Smooth muscle cell (in vitro differentiated cells): ENCODE measurements around the gene SLC6A11. TPM values are rescaled to one million over a fixed set of nuclear protein-coding genes. Genes with fewer than 3 reads are reported as not detected.

Source experiments
- DNase-seq: peaks from one replicate; lab custom pipeline; 2025; ENCODE audit not compliant: unreplicated experiment; lab: John Stamatoyannopoulos, UW
- H2AFZ ChIP-seq: fragments of 200-600 bp; sonication (generic); 2 replicates; pipeline ENCODE4 v1.6.0; 2016; ENCODE audit warnings: antibody characterized with exemption, low read depth, mild to moderate bottlenecking
- H3F3A ChIP-seq: fragments of 200-600 bp; sonication (generic); 2 replicates; pipeline ENCODE4 v1.6.0; 2017; ENCODE audit warnings: antibody characterized with exemption, low read depth
- H3K27ac ChIP-seq: fragments of 200-600 bp; sonication (generic); 2 replicates; pipeline ENCODE4 v1.5.1; 2016; ENCODE audit warnings: low read depth, mild to moderate bottlenecking
- H3K27me3 ChIP-seq: fragments of 200-600 bp; sonication (generic); 2 replicates; pipeline ENCODE4 v1.6.1; 2016; ENCODE audit warnings: low read depth, mild to moderate bottlenecking
- H3K36me3 ChIP-seq: fragments of 200-600 bp; sonication (generic); 2 replicates; pipeline ENCODE4 v1.5.1; 2016; ENCODE audit warnings: low read depth
- H3K4me1 ChIP-seq: fragments of 200-600 bp; sonication (generic); 2 replicates; pipeline ENCODE4 v1.5.1; 2016; ENCODE audit warnings: low read depth
- H3K4me2 ChIP-seq: fragments of 200-600 bp; sonication (generic); 2 replicates; pipeline ENCODE4 v1.6.0; 2016; ENCODE audit warnings: mild to moderate bottlenecking
- H3K4me3 ChIP-seq: fragments of 200-600 bp; sonication (generic); 2 replicates; pipeline ENCODE4 v1.5.1; 2016; ENCODE audit warnings: mild to moderate bottlenecking
- H3K79me2 ChIP-seq: fragments of 200-600 bp; sonication (generic); 2 replicates; pipeline ENCODE4 v1.6.0; 2016; ENCODE audit warnings: low read depth, mild to moderate bottlenecking
- H3K9ac ChIP-seq: fragments of 200-600 bp; sonication (generic); 2 replicates; pipeline ENCODE4 v1.6.0; 2016; ENCODE audit warnings: low read depth
- H3K9me3 ChIP-seq: fragments of 200-600 bp; sonication (generic); replicated peaks from 2 replicates; pipeline ENCODE4 v1.5.1; 2016; ENCODE audit warnings: low read depth
- H4K20me1 ChIP-seq: fragments of 200-600 bp; sonication (generic); 2 replicates; pipeline ENCODE4 v1.6.0; 2016; ENCODE audit warnings: low read depth
- CTCF ChIP-seq: fragments of 200-600 bp; sonication (generic); IDR thresholded peaks from 2 replicates; pipeline ENCODE4 v1.5.1; 2017; ENCODE audit warnings: borderline replicate concordance, mild to moderate bottlenecking, antibody characterized with exemption; ENCODE audit not compliant: insufficient read depth, poor library complexity, severe bottlenecking
- WGBS: methylation state at CpG from one replicate; pipeline ENCODE4 v1.1.7; 2016; ENCODE audit warnings: low lambda C conversion rate; 5-methylcytosine and 5-hydroxymethylcytosine counted together
- polyA plus RNA-seq: library from polyadenylated mRNA; unstranded; fragments of >200 nt; fragmentation: Nextera tagmentation; extraction: Ambion mirVana; gene quantifications from 2 replicates; pipeline ENCODE4 v1.2.1, GENCODE V29; 2016
- total RNA-seq: library from RNA; depleted of rRNA; stranded (reverse); fragments of >200 nt; gene quantifications from 2 replicates; pipeline ENCODE4 v1.2.3, GENCODE V29; 2014

Gene SLC6A11
- total and polyA plus RNA-seq, 2 experiments from 2014 or later, result not detected

DNA sequence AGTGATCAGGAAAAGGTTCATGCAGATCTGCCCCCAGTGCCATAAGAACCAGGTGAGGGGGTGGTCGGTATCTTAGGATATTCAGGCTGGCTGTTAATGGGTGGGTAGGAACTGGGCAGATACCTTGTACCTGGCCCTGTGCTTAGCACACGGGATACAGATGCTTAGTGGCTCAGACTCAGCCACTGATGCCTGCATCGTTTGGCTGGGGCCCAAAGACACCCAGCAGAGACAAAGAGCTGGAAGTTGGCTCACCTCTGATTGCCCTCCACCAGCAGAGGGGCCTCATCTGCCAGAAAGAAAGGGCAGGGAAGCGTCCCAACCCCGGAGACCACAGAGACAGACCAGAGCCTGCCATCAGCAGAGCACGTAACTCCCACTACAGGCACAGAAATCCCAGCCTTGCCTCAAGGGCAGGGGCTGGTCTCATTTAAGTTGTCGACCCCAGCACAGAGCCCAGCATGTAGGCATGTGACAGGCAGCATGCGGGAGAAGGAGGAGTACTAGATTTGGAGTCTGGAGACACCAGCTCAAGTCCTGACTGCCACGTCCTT, 112.5 kb downstream of the SLC6A11 start:
- Histone ChIP-seq H3K36me3 (no peaks in the 10 kb centered on the region), H3K27ac (no peak overlapping the region), H3K4me2 (no peak overlapping the region), H3K4me1 (no peaks in the 10 kb centered on the region), H3K79me2 (no peaks in the 10 kb centered on the region), H4K20me1 (no peaks in the 10 kb centered on the region), H3K9ac (no peak overlapping the region), H3K27me3 (peaks cover 7% of the 10 kb centered on the region), H3F3A (no peaks in the 10 kb centered on the region), H2AFZ (no peak overlapping the region), H3K9me3 (no peaks in the 10 kb centered on the region), H3K4me3 (no peak overlapping the region)
- 74% methylated on average over 9 of the region's 9 CpGs for WGBS
- no peak for TF ChIP-seq CTCF
- no peak for DNase-seq

- H3K36me3 ChIP-seq, result no peaks in the 10 kb centered on the region
- no peak for TF ChIP-seq CTCF
- no peaks in the 10 kb centered on the region for H3K4me1 ChIP-seq
- H3K9me3 ChIP-seq, result no peaks in the 10 kb centered on the region
- H3K79me2 ChIP-seq, result no peaks in the 10 kb centered on the region
- H4K20me1 ChIP-seq, result no peaks in the 10 kb centered on the region
- no peak overlapping the region for H3K4me3 ChIP-seq
- no peak overlapping the region for H3K27ac ChIP-seq
- no peak overlapping the region for H2AFZ ChIP-seq
- H3K9ac ChIP-seq, result no peak overlapping the region
- H3K4me2 ChIP-seq, result no peak overlapping the region
- H3K27me3 ChIP-seq, result peaks cover 2% of the 10 kb centered on the region
- WGBS, result 88% methylated on average over 17 of the region's 17 CpGs
- no peak for DNase-seq
- H3F3A ChIP-seq, result no peaks in the 10 kb centered on the region
Observed at GRCh38 chr3:10928961-10929471, 113.0 kb downstream of the SLC6A11 start.

GRCh38 chr3:10929978-10930665, 114.1 kb downstream of the SLC6A11 start:
- no peak for DNase-seq
- no peak overlapping the region for H3K9ac ChIP-seq
- TF ChIP-seq CTCF, result no peak
- H3K9me3 ChIP-seq, result no peaks in the 10 kb centered on the region
- no peak overlapping the region for H3K4me2 ChIP-seq
- WGBS, result 82% methylated on average over 9 of the region's 9 CpGs
- H3K4me3 ChIP-seq, result no peak overlapping the region
- no peaks in the 10 kb centered on the region for H3K27me3 ChIP-seq
- H2AFZ ChIP-seq, result no peak overlapping the region
- H4K20me1 ChIP-seq, result no peaks in the 10 kb centered on the region
- no peak overlapping the region for H3K27ac ChIP-seq
- no peaks in the 10 kb centered on the region for H3F3A ChIP-seq
- H3K4me1 ChIP-seq, result no peaks in the 10 kb centered on the region
- no peaks in the 10 kb centered on the region for H3K79me2 ChIP-seq
- no peaks in the 10 kb centered on the region for H3K36me3 ChIP-seq
